HG03060 (cell line): ENCODE data around the gene OR10J1.

ENCODE experiments used
- ATAC-seq: cut with Tn5 transposase; IDR thresholded peaks from one replicate; pipeline ENCODE4 v1.9.1; 2021; ENCODE audit warnings: low read depth, moderate number of reproducible peaks; ENCODE audit not compliant: unreplicated experiment

The OR10J1 gene

DNA sequence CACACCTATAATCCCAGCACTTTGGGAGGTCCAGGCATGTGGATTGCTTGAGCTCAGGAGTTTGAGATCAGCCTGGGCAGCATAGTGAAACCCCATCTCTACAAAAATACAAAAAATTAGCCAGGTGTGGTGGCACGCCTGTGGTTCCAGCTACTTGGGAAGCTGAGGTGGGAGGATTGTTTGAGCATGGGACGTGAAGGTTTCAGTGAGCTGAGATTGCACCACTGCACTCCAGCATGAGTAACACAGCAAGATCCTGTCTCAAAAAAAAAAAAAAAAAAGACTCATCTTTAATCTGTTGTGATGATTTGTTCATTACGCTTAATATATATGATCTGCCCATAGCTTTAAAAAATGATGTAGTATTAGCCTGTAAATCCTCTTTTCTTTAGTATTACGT is 44.0 kb downstream of the OR10J1 start:
- ATAC-seq, result no peak
